Measurements from ENCODE around the gene GCNT2.

Gene GCNT2

DNA sequence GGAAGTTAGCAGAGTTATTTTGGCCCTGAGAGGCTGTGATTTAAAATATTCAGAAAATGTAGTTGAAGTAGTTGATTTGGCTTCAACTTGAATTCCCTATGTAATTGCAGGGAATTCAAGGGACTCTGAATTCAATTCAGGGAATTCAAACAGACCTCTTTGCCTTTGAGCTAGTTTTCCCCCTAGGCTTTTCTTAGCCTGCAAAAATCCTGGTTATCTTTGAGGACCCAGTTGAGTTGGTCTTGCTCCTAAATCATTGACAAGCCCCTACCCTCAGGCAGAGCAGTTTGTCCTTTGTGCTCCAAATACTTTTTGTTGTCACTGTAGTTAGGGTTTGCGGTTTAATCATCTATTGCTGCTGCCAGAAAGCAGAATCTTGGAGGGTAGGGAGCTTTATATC is 20.4 kb downstream of the GCNT2 start:
- H3K4me3 ChIP-seq (ENCODE audit: low read depth, low read length), result no peak overlapping the region
- DNase-seq (ENCODE audit: low read depth), result no peak

- no peak for DNase-seq (ENCODE audit: low read depth)
- H3K4me3 ChIP-seq (ENCODE audit: low read depth, low read length), result no peak overlapping the region
Observed at GRCh38 chr6:10542213-10542612, 21.1 kb downstream of the GCNT2 start.

DNA sequence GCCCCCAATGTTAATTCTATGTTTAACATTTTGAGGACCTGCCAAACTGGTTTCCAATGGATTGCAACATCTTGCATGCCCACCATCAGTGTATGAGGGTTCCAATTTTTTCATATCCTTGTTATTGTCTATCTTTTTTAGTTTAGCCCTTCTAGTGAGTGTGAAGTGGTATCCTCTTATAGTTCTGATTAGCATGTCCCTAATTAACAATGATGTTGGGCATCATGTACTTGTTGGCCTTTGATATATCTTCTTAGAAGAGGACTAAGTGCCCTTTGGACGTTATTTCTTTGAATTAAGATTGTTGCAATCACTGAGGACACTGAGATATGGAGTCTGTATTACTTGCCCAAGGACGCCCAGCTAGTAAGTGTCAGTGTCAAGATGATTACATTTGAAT is 22.3 kb downstream of the GCNT2 start:
- no peak for DNase-seq (ENCODE audit: low read depth)
- no peak overlapping the region for H3K4me3 ChIP-seq (ENCODE audit: low read depth, low read length)

- H3K4me3 ChIP-seq (ENCODE audit: low read depth, low read length), result no peak overlapping the region
- DNase-seq (ENCODE audit: low read depth), result no peak
Observed at GRCh38 chr6:10545482-10545881, 24.3 kb downstream of the GCNT2 start.

GRCh38 chr6:10547809-10548208 is 26.7 kb downstream of the GCNT2 start:
- no peak for DNase-seq (ENCODE audit: low read depth)
- H3K4me3 ChIP-seq (ENCODE audit: low read depth, low read length), result no peak overlapping the region

DNA sequence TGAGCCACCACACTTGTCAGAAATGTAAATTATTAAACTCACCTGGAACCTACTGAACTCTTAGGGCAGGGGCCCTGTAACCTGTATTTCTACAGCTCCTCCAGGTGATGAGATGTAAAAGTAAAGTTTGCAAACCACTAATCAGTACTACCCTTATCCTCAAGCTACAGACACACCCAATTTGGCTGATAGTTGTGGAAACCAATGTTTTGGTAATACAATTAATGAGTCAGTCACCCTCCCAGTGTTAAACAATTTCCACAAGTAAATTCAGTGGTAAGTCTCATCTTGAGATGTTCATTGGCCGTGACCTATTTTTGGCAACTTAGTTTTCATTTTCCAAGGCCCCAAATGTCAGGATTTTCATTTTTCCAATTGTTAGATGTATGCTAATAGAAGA is 29.6 kb downstream of the GCNT2 start:
- no peak for DNase-seq (ENCODE audit: low read depth)
- no peak overlapping the region for H3K4me3 ChIP-seq (ENCODE audit: low read depth, low read length)

GRCh38 chr6:10552270-10552810 is 31.2 kb downstream of the GCNT2 start:
- no peak overlapping the region for H3K4me3 ChIP-seq (ENCODE audit: low read depth, low read length)
- no peak for DNase-seq (ENCODE audit: low read depth)

DNA sequence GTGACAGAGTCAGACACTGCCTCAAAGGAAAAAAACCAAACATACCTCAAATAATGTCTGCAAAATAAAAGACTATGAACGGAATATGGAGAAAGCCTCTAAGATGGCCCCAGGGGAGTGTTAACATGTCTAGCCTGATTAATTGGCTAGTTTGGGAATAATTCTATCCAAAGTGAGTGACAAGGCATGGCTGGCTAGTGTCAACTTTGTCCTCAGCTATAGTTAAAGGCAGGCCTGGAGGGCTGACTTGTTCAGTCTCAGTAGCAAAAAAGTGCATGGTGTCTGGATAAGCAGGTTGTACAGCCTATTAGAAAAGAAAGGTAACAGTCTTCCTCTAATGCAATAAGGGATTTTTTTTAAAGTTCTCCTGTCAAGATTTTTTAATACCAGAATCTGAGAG is 32.7 kb downstream of the GCNT2 start:
- no peak for DNase-seq (ENCODE audit: low read depth)
- no peak overlapping the region for H3K4me3 ChIP-seq (ENCODE audit: low read depth, low read length)

- H3K4me3 ChIP-seq (ENCODE audit: low read depth, low read length), result no peak overlapping the region
- no peak for DNase-seq (ENCODE audit: low read depth)
Observed at GRCh38 chr6:10554826-10555225, 33.7 kb downstream of the GCNT2 start.

- peak overlapping the region; percentile 36 for H3K4me3 ChIP-seq (ENCODE audit: low read depth, low read length)
- no peak for DNase-seq (ENCODE audit: low read depth)
Observed at GRCh38 chr6:10555625-10556309, 34.6 kb downstream of the GCNT2 start.

- H3K4me3 ChIP-seq (ENCODE audit: low read depth, low read length), result no peak overlapping the region
- DNase-seq (ENCODE audit: low read depth), result no peak
Observed at GRCh38 chr6:10556589-10556988, 35.4 kb downstream of the GCNT2 start.

DNA sequence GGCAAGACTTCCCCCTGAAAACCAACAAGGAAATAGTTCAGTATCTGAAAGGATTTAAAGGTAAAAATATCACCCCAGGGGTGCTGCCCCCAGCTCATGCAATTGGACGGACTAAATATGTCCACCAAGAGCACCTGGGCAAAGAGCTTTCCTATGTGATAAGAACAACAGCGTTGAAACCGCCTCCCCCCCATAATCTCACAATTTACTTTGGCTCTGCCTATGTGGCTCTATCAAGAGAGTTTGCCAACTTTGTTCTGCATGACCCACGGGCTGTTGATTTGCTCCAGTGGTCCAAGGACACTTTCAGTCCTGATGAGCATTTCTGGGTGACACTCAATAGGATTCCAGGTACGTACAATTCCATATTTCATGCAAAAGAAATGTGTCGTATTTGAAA is 35.8 kb downstream of the GCNT2 start:
- DNase-seq (ENCODE audit: low read depth), result no peak

GRCh38 chr6:10557913-10558312 is 36.8 kb downstream of the GCNT2 start:
- H3K4me3 ChIP-seq (ENCODE audit: low read depth, low read length), result no peak overlapping the region
- no peak for DNase-seq (ENCODE audit: low read depth)

More for the DNA sequence above, 35.8 kb downstream of the GCNT2 start:
- H3K4me3 ChIP-seq (ENCODE audit: low read depth, low read length), result no peak overlapping the region

DNA sequence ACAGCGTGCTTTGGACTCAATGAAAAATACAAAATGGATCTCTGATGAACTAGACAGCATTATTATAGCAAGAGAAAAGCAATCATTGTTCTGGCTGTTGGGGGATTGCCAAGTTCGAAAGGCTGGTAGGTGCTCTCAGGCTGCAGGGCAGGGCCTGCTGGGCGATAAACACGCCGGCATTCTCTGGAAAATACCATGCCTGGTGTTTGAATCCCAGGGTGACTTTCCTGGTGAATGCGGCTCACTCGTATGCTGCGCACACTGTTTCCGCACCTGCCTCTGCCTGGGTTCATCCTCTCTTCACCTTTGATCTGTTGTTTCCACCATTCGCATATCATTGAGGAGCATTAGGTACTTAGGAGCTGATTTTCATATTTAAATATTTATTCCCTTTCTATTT is 37.4 kb downstream of the GCNT2 start:
- no peak overlapping the region for H3K4me3 ChIP-seq (ENCODE audit: low read depth, low read length)
- no peak for DNase-seq (ENCODE audit: low read depth)

- no peak for DNase-seq (ENCODE audit: low read depth)
- no peak overlapping the region for H3K4me3 ChIP-seq (ENCODE audit: low read depth, low read length)
Observed at GRCh38 chr6:10559522-10560152, 38.5 kb downstream of the GCNT2 start.

GRCh38 chr6:10561611-10562199 is 40.6 kb downstream of the GCNT2 start:
- H3K4me3 ChIP-seq (ENCODE audit: low read depth, low read length), result no peak overlapping the region
- DNase-seq (ENCODE audit: low read depth), result no peak

GRCh38 chr6:10564975-10565673 is 44.0 kb downstream of the GCNT2 start:
- DNase-seq (ENCODE audit: low read depth), result no peak
- no peak overlapping the region for H3K4me3 ChIP-seq (ENCODE audit: low read depth, low read length)

DNA sequence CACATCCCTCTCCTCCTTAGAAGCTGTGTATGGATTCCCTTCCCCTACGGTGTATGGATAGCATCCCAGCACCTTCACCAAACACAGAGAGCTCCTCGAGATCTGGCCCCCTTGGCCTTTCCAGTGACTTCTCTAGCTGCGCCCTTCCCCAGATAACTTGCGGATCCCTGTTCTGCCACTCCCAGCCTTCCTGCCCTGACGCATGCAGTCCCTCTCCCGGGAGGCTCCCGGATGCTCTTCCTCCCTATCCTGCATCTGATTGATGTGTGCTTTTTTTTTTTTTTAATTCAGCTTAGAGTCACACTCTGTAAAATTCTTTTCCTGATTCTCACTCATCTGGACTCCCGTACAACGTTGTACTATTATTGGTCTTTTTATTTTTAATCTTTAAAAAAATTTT is 44.8 kb downstream of the GCNT2 start:
- no peak for DNase-seq (ENCODE audit: low read depth)
- H3K4me3 ChIP-seq (ENCODE audit: low read depth, low read length), result no peak overlapping the region

DNA sequence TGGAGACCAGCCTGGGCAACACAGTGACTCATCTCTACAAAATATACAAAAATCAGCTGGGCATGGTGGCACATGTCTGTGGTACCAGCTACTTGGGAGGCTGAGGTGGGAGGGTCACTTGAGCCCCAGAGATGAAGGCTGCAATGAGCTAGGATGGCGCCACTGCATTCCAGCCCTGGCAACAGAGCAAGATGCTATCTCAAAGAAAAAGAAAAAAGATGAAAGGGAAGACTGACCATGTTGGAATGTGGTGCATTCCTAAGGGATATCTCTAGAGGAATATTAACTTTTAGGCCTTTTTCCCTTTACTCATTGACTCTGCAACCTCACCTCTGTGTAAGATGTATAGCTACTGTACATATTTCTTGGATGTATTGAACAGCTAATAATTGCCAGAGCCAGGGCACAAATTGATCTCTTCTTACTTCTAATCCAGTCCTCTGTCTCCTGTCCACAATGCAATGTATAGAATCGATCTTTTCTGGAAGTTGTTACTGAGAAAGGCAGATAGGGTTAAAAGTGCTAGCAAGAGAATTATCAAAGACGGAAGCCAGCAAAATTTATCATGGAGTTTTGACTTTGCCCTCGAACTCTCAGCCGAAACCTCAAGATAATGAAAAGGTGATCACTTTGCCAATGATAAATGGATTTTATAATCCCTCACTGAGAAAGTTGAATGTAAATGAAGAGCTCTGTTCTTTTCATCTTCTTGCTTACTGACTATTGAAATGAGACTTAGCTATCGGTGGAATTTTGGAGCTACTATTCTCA is 46.3 kb downstream of the GCNT2 start:
- no peak for DNase-seq (ENCODE audit: low read depth)
- no peak overlapping the region for H3K4me3 ChIP-seq (ENCODE audit: low read depth, low read length)
